CD4-positive, alpha-beta T cell treated with Interleukin-15 for 1 hour (primary cell): Measurements from ENCODE around the gene NDUFA13.
A peak's percentile ranks its signal among the peaks of the same experiment; 100 is the strongest.
"Not testable (repeated sequence)": the region's sequence is repeated elsewhere in the genome, so short reads cannot be mapped to it uniquely, and the experiment has no call there.

ENCODE experiments used
- DNase-seq: peaks from one replicate; pipeline ENCODE4 v3.0.0-alpha.2; 2020

The NDUFA13 gene

GRCh38 chr19:19515642-19516519 is at the start of gene NDUFA13:
TSS of gene NDUFA13 (plus strand) at chr19:19516225. CDS start at chr19:19516239, 14 bp downstream.
- DNase-seq, result peak; percentile 91

GRCh38 chr19:19468424-19469050 is 47.5 kb upstream of the NDUFA13 start:
- no peak for DNase-seq

GRCh38 chr19:19470579-19470978 is 45.4 kb upstream of the NDUFA13 start:
- DNase-seq, result no peak

GRCh38 chr19:19471682-19472081 is 44.3 kb upstream of the NDUFA13 start:
- DNase-seq, result no peak

GRCh38 chr19:19472106-19472505 is 43.9 kb upstream of the NDUFA13 start:
- not testable (repeated sequence) for DNase-seq

GRCh38 chr19:19475015-19475765 is 40.8 kb upstream of the NDUFA13 start:
- no peak for DNase-seq

GRCh38 chr19:19475849-19476828 is 39.9 kb upstream of the NDUFA13 start:
- no peak for DNase-seq

GRCh38 chr19:19477705-19478383 is 38.2 kb upstream of the NDUFA13 start:
- no peak for DNase-seq

GRCh38 chr19:19480688-19481087 is 35.3 kb upstream of the NDUFA13 start:
- no peak for DNase-seq

- no peak for DNase-seq
These were observed 33.0 kb upstream of the NDUFA13 start for GRCh38 chr19:19482809-19483596.

- no peak for DNase-seq
These were observed 30.6 kb upstream of the NDUFA13 start for GRCh38 chr19:19485161-19485997.

- no peak for DNase-seq
These were observed 30.1 kb upstream of the NDUFA13 start for GRCh38 chr19:19485998-19486290.

- no peak for DNase-seq
These were observed 29.5 kb upstream of the NDUFA13 start for GRCh38 chr19:19486343-19487076.

GRCh38 chr19:19487077-19487949 is 28.7 kb upstream of the NDUFA13 start:
- DNase-seq, result no peak

- no peak for DNase-seq
These were observed 27.8 kb upstream of the NDUFA13 start for GRCh38 chr19:19487950-19488874.

GRCh38 chr19:19488875-19489690 is 26.9 kb upstream of the NDUFA13 start:
- DNase-seq, result peak; percentile 95
